NCI-H1092 treated with DMSO at 0.1 percent for 48 hours (cell line): ENCODE measurements around the gene CCL19.
"Not testable (repeated sequence)": the region's sequence is repeated elsewhere in the genome, so short reads cannot be mapped to it uniquely, and the experiment has no call there.

Source experiments
- DNase-seq: peaks from one replicate; lab custom pipeline; 2025; lab: John Stamatoyannopoulos, UW

Gene CCL19

GRCh38 chr9:34690983-34691935 is at the start of gene CCL19:
Gene CCL19, minus strand, starts transcription at chr9:34691276. Its CDS starts 137 bp downstream, at chr9:34691139.
- no peak for DNase-seq

- DNase-seq: not testable (repeated sequence)
These were observed 49.1 kb upstream of the CCL19 start for GRCh38 chr9:34740176-34740575.

DNA sequence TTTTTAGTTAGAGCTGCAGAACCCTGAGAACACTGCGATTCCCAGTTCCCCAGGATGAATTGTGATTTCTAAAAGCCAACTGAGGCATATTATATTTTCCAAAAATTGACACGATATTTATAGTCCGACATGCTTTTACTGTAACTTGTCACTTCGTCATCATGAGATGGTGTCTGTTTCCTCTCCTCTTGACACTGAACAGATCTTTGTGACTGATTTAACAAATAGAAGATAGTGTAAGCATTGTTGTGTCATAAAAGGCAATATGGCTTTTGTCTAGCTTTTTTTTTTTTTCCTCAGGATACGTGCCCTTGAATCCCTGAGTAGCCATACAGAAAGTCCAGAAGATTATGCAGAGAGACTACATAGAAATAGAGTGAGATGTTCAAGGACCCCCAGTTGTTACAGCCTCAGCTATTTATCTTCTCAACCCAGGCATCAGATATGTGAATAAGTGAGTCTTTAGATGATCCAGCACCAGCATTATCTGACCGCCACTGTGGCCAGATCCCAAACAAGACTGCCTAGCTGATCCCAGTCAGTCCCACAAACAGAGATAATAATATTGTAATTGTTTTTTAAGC is 46.7 kb upstream of the CCL19 start:
- DNase-seq: no peak

GRCh38 chr9:34734720-34735119 is 43.6 kb upstream of the CCL19 start:
- no peak for DNase-seq

DNA sequence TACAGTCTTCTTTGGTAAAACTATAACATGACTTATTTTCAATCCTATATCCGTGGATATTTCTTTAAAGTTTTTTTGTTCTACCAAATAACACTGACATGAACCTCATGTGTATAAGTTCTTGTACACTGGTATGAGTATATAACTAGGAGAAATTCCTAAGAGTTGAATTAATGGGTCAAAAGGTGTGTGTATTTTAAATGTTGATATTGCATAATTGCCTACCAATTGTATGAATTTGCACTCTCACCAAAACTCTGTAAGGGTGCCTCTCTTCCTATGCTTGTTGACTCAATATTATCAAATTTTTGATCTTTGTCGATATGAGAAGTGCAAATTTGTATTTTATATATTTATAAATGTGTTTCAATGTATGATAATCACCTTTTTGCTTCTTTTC is 41.8 kb upstream of the CCL19 start:
- DNase-seq: no peak

DNA sequence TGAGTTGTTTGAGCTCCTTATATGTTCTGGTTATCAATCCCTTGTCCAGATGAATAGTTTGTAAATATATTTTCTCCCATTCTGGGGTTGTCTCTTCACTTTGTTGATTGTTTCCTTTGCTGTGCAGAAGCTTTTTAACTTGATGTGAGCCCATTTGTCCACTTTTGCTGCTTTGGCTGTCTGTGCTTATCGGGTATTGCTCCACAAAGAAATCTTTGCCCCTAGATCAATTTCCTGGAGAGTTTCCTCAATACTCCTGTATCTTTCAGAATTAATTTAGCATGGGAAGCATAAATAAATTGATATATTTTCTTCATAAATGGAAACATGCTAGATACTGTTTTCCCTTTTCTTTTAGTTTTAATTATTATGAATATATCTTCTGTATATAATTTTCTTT is 41.4 kb upstream of the CCL19 start:
- no peak for DNase-seq

GRCh38 chr9:34723141-34723540 is 32.1 kb upstream of the CCL19 start:
- no peak for DNase-seq

DNA sequence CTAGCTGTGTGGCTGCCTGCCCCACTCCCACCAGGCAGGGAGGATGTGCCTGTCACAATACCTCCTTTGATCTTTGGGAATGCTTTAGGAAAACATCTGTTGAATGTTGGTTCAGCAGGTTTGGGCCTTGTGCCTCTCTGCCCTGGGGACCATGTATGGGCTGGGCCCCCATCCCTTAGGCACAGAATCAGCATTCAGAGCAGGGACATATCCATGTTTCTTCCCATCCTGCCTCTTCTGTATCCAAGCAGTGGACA is 28.6 kb upstream of the CCL19 start:
- not testable (repeated sequence) for DNase-seq

GRCh38 chr9:34719021-34719768 is 28.1 kb upstream of the CCL19 start:
- DNase-seq: no peak

- no peak for DNase-seq
These were observed 27.0 kb upstream of the CCL19 start for GRCh38 chr9:34717996-34718614.

- no peak for DNase-seq
These were observed 25.6 kb upstream of the CCL19 start for GRCh38 chr9:34716711-34717110.

DNA sequence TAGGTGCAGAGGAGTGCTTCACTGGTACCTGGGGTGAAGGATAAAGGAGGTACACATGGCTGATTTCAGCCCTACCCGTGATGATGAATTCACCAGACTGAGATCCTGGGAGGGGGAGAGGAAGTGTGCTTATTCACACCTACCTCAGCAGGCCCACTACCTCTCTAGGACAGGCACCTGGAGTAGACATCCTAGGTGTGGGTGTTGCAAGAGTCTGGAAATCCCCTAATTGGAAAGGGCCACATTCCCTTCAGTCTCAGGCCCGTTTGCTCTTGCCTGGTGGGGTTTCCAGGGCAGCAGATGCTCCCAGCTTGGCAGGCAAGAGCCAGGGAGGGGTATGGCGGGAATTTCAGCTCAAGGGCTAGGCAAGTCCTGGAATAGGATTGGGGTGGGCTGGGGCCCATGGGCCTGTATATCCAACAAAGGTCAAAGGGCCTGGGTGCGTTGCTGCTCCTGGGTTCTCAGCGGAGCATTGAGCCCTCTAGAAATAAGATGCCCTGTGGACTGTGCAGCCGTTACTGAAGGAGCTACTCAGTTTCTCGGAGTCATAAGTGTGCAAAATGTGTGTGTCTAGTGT is 24.7 kb upstream of the CCL19 start:
- no peak for DNase-seq

GRCh38 chr9:34714007-34714406 is 22.9 kb upstream of the CCL19 start:
- DNase-seq: no peak

- DNase-seq: no peak
These were observed 21.1 kb upstream of the CCL19 start for GRCh38 chr9:34712140-34712539.

GRCh38 chr9:34710023-34710422 is 18.9 kb upstream of the CCL19 start, which contains the start of gene CCL21:
Gene CCL21, minus strand, starts transcription at chr9:34710136. Its CDS starts 70 bp downstream, at chr9:34710066.
- DNase-seq: no peak

GRCh38 chr9:34709196-34709978 is 18.3 kb upstream of the CCL19 start:
- no peak for DNase-seq

DNA sequence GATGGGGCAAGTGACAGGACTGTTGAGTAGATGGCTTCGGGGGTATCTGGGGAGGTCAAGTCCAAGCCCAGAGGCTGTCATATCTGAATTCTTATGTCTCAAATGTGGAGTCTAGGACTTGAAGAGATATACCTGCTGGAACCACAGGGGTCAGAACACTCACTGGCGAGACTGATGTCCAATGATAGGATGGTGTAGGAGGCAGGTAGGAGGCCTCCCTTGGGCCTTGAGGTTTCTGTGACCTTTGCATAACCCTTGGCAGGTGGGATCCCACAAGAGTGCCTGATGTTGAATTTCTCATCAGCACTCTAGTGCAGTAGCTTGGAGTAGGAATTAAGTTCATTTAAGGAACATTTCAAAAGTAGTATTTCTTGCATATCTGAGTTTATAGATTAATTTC is 16.1 kb upstream of the CCL19 start:
- DNase-seq: no peak

GRCh38 chr9:34701769-34702736 is 11.0 kb upstream of the CCL19 start:
- DNase-seq: peak; percentile 77

GRCh38 chr9:34701023-34701768 is 10.1 kb upstream of the CCL19 start:
- DNase-seq: peak; percentile 71
